Neural progenitor cell (in vitro differentiated cells): ENCODE results near the gene PSMD2. TPM values are rescaled to one million over a fixed set of nuclear protein-coding genes. Genes with fewer than 3 reads are reported as not detected.

Source experiments
- DNase-seq: peaks from one replicate; pipeline ENCODE4 v3.0.0-alpha.2; 2016; ENCODE audit warnings: low spot score
- H2AFZ ChIP-seq: fragments of 200-600 bp; sonication (generic); replicated peaks from 2 replicates; pipeline ENCODE4 v1.6.1; 2016; ENCODE audit warnings: antibody characterized with exemption
- H3F3A ChIP-seq: fragments of 200-600 bp; sonication (generic); 2 replicates; pipeline ENCODE4 v1.6.1; 2016; ENCODE audit warnings: antibody characterized with exemption, low read depth
- H3K27ac ChIP-seq: fragments of 200-600 bp; sonication (generic); 2 replicates; pipeline ENCODE4 v1.5.1; 2016; ENCODE audit warnings: mild to moderate bottlenecking
- H3K27me3 ChIP-seq: fragments of 200-600 bp; sonication (generic); 2 replicates; pipeline ENCODE4 v1.6.1; 2016; ENCODE audit warnings: mild to moderate bottlenecking, moderate library complexity
- H3K36me3 ChIP-seq: fragments of 200-600 bp; sonication (generic); 2 replicates; pipeline ENCODE4 v1.5.1; 2016
- H3K4me1 ChIP-seq: fragments of 200-600 bp; sonication (generic); 2 replicates; pipeline ENCODE4 v1.6.1; 2016; ENCODE audit warnings: mixed run types
- H3K4me2 ChIP-seq: fragments of 200-600 bp; sonication (generic); 2 replicates; pipeline ENCODE4 v1.6.1; 2016
- H3K4me3 ChIP-seq: fragments of 200-600 bp; sonication (generic); 2 replicates; pipeline ENCODE4 v1.5.1; 2016
- H3K79me2 ChIP-seq: fragments of 200-600 bp; sonication (generic); 2 replicates; pipeline ENCODE4 v1.6.1; 2016; ENCODE audit warnings: low read depth
- H3K9ac ChIP-seq: fragments of 200-600 bp; sonication (generic); 2 replicates; pipeline ENCODE4 v1.6.1; 2016
- H3K9me3 ChIP-seq: fragments of 200-600 bp; sonication (generic); 2 replicates; pipeline ENCODE4 v1.5.1; 2016; ENCODE audit warnings: low read depth
- H4K20me1 ChIP-seq: fragments of 200-600 bp; sonication (generic); 2 replicates; pipeline ENCODE4 v1.6.1; 2016; ENCODE audit warnings: low read depth
- H3K27ac Mint-ChIP-seq: 3 replicates; pipeline ENCODE4 v1.8.0; 2021; ENCODE audit warnings: mixed read lengths
- H3K27me3 Mint-ChIP-seq: 2 replicates; pipeline ENCODE4 v1.8.0; 2022; ENCODE audit warnings: low read depth, mild to moderate bottlenecking, inconsistent platforms, moderate library complexity, mixed read lengths; ENCODE audit not compliant: insufficient read depth
- H3K36me3 Mint-ChIP-seq: 3 replicates; pipeline ENCODE4 v1.8.0; 2021; ENCODE audit warnings: mixed read lengths
- H3K4me1 Mint-ChIP-seq: 3 replicates; pipeline ENCODE4 v1.8.0; 2021; ENCODE audit warnings: mixed read lengths
- H3K4me3 Mint-ChIP-seq: 3 replicates; pipeline ENCODE4 v1.8.0; 2021; ENCODE audit warnings: mild to moderate bottlenecking, moderate library complexity, mixed read lengths
- H3K9me3 Mint-ChIP-seq: 3 replicates; pipeline ENCODE4 v1.8.0; 2020; ENCODE audit warnings: mixed read lengths
- CTCF ChIP-seq: fragments of 200-600 bp; sonication (generic); IDR thresholded peaks from 2 replicates; pipeline ENCODE4 v1.5.1; 2017; ENCODE audit warnings: antibody characterized with exemption, mild to moderate bottlenecking
- EZH2 ChIP-seq: fragments of 200-600 bp; sonication (generic); IDR thresholded peaks from 2 replicates; pipeline ENCODE4 v1.6.1; 2017; ENCODE audit warnings: antibody characterized with exemption, mild to moderate bottlenecking, moderate library complexity
- EZH2phosphoT487 ChIP-seq: fragments of 200-600 bp; sonication (generic); IDR thresholded peaks from 2 replicates; pipeline ENCODE4 v1.6.1; 2017; ENCODE audit warnings: antibody characterized with exemption
- total RNA-seq: library from RNA; depleted of rRNA; stranded (reverse); fragments of >200 nt; gene quantifications from 2 replicates; pipeline ENCODE4 v1.2.3, GENCODE V29; 2015; ENCODE audit warnings: low replicate concordance

The PSMD2 gene
- total RNA-seq, 1 donor from 2014 or later, result 234 TPM

GRCh38 chr3:184291738-184292445 is 7.1 kb upstream of the PSMD2 start:
- H3K9me3 ChIP-seq, result no peaks in the 10 kb centered on the region
- Mint-ChIP-seq H3K27me3 (peaks cover 8% of the 10 kb centered on the region), H3K4me3 (no peak overlapping the region), H3K9me3 (no peaks in the 10 kb centered on the region), H3K36me3 (no peaks in the 10 kb centered on the region), H3K27ac (no peak overlapping the region), H3K4me1 (no peaks in the 10 kb centered on the region)
- DNase-seq, result no peak
- TF ChIP-seq EZH2 (no peak), EZH2phosphoT487 (no peak), CTCF (no peak)
- no peak overlapping the region for H2AFZ ChIP-seq
- H4K20me1 ChIP-seq, result no peaks in the 10 kb centered on the region
- H3K36me3 ChIP-seq, result no peaks in the 10 kb centered on the region
- peaks cover 6% of the 10 kb centered on the region for H3K27me3 ChIP-seq
- H3K4me1 ChIP-seq, result no peaks in the 10 kb centered on the region
- no peak overlapping the region for H3K4me3 ChIP-seq
- no peak overlapping the region for H3K4me2 ChIP-seq
- H3K79me2 ChIP-seq, result no peaks in the 10 kb centered on the region
- no peak overlapping the region for H3K27ac ChIP-seq
- H3K9ac ChIP-seq, result no peak overlapping the region
- no peaks in the 10 kb centered on the region for H3F3A ChIP-seq

GRCh38 chr3:184295771-184296170 is 3.3 kb upstream of the PSMD2 start:
- no peak overlapping the region for H3K27ac Mint-ChIP-seq
- no peak overlapping the region for H3K4me3 Mint-ChIP-seq
- H3K9me3 Mint-ChIP-seq, result no peaks in the 10 kb centered on the region
- H4K20me1 ChIP-seq, result peaks cover 14% of the 10 kb centered on the region
- H3K27me3 ChIP-seq, result peaks cover 3% of the 10 kb centered on the region
- peaks cover 3% of the 10 kb centered on the region for H3K36me3 Mint-ChIP-seq
- no peak for DNase-seq
- peaks cover 17% of the 10 kb centered on the region for H3K4me1 Mint-ChIP-seq
- H3K9ac ChIP-seq, result no peak overlapping the region
- peaks cover 5% of the 10 kb centered on the region for H3K27me3 Mint-ChIP-seq
- peaks cover 8% of the 10 kb centered on the region for H3K4me1 ChIP-seq
- no peak for TF ChIP-seq EZH2phosphoT487
- no peak for TF ChIP-seq CTCF
- TF ChIP-seq EZH2, result no peak
- no peaks in the 10 kb centered on the region for H3K36me3 ChIP-seq
- no peak overlapping the region for H3K4me2 ChIP-seq
- H2AFZ ChIP-seq, result no peak overlapping the region
- H3K79me2 ChIP-seq, result peaks cover 17% of the 10 kb centered on the region
- no peak overlapping the region for H3K4me3 ChIP-seq
- no peak overlapping the region for H3K27ac ChIP-seq
- peaks cover 9% of the 10 kb centered on the region for H3F3A ChIP-seq
- H3K9me3 ChIP-seq, result no peaks in the 10 kb centered on the region

- H3K4me3 ChIP-seq, result no peak overlapping the region
- H4K20me1 ChIP-seq, result peaks cover 16% of the 10 kb centered on the region
These were observed 2.4 kb upstream of the PSMD2 start for GRCh38 chr3:184296616-184297015.

More at GRCh38 chr3:184296616-184297015, 2.4 kb upstream of the PSMD2 start:
- Histone ChIP-seq H3K79me2 (peaks cover 26% of the 10 kb centered on the region), H3K4me2 (no peak overlapping the region), H3K9ac (no peak overlapping the region), H3K27me3 (peaks cover 3% of the 10 kb centered on the region), H3F3A (peaks cover 9% of the 10 kb centered on the region), H3K36me3 (no peaks in the 10 kb centered on the region), H3K27ac (no peak overlapping the region), H2AFZ (no peak overlapping the region), H3K9me3 (no peaks in the 10 kb centered on the region), H3K4me1 (peaks cover 8% of the 10 kb centered on the region)
- H3K9me3 Mint-ChIP-seq, result no peaks in the 10 kb centered on the region
- no peak overlapping the region for H3K27ac Mint-ChIP-seq
- no peak for TF ChIP-seq EZH2
- TF ChIP-seq EZH2phosphoT487, result no peak
- TF ChIP-seq CTCF, result no peak
- H3K4me1 Mint-ChIP-seq, result peaks cover 17% of the 10 kb centered on the region
- peaks cover 4% of the 10 kb centered on the region for H3K36me3 Mint-ChIP-seq
- no peak overlapping the region for H3K4me3 Mint-ChIP-seq
- H3K27me3 Mint-ChIP-seq, result peaks cover 5% of the 10 kb centered on the region
- DNase-seq, result peak; percentile 21
